ENCODE measurements around the gene DARS1.
"Not testable (repeated sequence)": the region's sequence is repeated elsewhere in the genome, so short reads cannot be mapped to it uniquely, and the experiment has no call there.

The DARS1 gene

DNA sequence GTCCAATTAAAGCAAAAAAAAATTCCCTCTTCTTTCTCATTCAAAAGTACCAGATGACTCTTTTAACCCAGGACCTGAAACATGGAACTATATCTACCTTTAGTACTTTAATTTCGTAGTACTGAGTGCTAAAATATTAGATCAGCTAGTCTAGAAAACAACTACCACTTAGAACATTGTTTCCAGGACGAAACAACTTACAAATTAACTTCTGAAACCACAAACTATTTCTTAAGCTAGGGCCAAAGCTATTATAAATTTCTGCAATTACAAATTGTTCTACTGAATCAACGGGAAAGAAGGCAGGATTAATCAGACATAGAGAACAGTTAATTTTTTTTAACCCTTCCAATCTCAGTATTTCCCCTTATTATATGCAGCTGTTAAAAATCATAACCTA is 39.9 kb downstream of the DARS1 start:
- DNase-seq (ENCODE audit: low read depth in 3 of 3) = no peak

DNA sequence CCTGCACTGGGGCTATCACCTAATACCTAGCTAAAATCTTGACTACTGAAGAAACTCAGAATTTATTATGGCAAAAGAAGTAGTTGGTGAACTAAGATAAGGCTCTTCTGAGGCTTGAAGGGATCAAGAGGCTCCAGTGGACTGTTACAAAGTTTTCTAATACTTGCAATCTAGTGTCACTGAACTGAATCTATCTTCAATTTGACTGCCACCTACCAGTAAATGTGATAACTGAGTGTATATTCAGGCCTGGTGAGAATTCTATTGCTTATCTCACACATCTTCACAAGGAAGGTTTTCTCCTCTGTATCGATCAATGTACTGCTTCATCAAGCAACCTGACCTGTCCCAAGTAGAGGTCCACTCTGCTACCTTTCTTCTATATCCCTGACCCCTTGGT is 40.8 kb downstream of the DARS1 start:
- no peak for DNase-seq (ENCODE audit: low read depth in 3 of 3)

DNA sequence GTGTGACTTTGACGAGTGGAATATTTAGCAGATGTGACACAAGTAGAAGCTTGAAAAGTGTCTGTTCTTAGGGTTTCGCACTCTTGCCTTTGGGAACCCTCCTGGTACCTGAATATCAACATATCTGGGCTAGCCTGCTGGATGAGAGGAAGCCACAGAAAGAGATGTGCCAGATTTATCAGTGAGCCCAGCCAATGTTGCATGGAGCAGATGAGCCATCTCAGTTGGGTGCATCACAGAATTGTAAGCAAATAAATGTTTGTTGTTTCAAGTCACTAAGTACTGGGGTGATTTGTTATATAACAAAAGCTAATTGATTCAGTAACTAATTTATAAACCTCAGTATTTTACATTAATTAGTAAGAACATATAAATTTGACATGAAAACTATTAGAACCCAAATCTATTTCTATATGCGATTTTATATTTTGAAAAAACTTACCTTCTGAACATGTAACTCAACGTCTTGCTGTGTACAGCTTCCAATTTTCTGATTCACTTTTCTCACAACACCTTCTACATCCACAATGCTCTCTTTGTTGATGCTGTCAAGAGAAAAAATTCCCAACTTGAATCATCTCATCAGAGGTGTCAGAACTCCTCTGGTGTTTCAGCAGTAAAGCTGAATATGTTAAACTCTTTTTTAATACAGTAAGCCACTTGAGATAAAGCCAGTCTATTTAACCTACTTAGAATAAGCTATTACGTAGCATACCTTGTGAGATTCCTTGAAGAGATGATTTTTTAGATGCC is 42.3 kb downstream of the DARS1 start:
- no peak for DNase-seq (ENCODE audit: low read depth in 3 of 3)

DNA sequence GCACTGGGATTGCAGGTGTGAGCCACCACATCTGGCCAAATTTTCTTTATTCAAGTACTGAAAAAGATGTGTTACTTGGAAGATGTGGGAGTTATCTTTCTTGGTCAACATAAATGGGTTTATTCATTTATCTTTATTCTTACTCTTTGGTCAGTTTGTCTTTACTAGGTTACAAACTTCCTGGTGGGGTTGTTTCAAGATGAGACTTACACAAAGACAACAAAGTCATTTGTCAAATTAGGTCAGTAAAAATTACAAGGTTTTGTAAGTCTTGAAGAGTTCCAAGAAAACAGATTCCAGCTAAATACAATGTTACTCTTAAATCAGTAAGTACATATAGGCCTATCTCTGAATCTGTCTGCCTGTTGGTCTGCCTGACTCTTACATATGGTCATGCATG is 48.9 kb downstream of the DARS1 start:
- no peak for DNase-seq (ENCODE audit: low read depth in 3 of 3)

DNA sequence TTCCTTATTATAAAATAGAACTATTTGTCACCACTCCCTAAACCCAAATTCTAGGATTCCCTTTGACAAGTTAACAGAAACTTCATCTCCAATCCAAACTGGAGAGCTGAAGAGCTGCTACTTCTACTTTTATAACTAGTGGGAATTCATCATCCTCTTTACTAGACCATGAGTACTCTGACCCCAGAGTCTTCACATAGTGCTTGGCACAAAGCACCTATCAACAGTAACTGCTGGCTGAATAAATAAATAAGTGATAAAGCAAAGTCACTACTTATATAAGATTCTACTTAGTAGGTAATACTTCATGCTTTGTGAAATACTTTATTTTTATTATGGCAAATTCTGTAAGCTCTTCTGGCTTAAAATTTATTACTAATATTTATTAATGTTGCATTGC is 49.5 kb downstream of the DARS1 start:
- no peak for DNase-seq (ENCODE audit: low read depth in 3 of 3)

DNA sequence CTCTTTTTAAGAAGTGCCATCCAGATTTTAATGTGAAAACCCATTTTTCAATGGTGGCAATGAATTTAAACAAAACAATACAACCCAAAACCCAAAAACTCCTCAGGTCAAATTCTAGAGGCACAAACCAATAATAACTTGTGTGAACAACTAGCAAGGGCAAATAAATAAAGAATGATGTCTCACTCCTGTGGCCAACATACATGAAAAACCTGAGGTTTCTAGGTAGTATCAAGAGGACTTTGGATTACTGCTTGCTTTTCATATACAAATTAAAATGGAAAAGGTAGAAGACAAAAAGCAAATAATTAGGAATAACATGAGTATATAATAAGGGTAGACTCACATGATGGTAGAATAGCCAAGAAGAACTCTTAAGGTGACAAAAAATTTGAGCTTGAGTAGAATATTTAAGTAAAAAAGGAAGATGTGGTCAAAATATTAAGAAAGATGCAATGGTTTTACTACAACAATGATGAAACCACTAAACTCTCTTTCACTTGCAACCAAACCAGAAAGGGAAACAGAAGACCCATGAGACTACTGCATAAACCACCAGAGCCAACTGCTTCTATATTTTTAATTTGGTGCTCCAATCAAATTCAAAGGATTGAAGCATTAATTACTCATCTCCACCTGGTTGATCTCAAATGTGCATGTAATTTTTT is 53.5 kb downstream of the DARS1 start:
- no peak for DNase-seq (ENCODE audit: low read depth in 3 of 3)

DNA sequence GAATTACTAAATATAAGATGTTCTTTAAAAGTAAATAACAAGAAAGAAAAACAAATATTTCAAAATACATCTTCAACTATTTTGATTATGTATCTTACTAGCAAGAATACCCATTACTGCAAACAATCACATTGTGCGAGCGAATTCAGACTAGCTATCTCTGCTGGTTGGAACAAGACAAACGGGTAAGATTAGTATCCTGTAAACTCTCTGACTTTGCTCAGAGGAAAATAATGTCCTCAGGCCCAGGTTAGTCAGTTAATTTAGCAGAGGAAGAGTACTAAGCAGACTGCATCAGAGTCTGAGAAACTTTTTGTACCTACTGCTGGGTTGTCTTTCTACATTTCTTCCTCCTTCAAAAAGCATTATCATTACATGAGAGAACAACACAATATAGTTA is 58.8 kb downstream of the DARS1 start:
- no peak for DNase-seq (ENCODE audit: low read depth in 3 of 3)

DNA sequence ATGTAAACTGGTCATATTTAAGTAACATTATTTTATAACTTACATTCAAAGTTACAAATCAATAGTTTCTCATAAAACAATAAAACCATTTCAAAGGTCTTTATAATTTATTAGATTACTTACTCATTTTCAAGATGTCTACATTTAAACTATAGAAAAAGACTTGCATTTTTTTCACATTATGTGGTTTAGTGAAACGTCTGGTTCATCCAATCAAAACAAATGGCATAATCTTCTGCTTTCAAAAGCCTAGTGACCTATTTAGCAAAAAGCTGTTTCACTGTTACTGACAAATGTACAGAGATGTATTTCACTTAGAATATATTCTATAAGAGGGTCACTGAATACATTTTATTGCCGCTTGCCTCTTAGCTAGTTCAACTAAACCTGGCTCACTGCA is 59.9 kb downstream of the DARS1 start:
- DNase-seq (ENCODE audit: low read depth in 3 of 3) = no peak

DNA sequence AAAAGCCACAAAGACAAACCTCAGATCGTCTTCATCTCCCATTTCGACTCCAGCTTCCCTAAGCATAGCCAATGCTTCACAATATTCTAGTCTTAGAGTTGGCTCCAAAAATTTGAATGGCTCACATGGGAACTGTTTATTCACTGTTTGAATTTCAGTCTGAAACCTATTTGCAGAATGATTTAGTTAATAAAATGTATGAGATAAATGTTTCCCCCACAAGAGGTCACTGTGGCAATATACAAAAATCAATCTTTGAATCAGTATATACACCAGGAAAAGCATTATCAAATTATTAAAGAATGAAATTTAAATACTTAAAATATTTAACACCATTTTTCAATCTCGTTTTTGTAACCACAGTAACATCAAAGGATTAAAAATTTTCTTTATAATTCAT is 69.2 kb downstream of the DARS1 start:
- DNase-seq (ENCODE audit: low read depth in 3 of 3) = no peak

DNA sequence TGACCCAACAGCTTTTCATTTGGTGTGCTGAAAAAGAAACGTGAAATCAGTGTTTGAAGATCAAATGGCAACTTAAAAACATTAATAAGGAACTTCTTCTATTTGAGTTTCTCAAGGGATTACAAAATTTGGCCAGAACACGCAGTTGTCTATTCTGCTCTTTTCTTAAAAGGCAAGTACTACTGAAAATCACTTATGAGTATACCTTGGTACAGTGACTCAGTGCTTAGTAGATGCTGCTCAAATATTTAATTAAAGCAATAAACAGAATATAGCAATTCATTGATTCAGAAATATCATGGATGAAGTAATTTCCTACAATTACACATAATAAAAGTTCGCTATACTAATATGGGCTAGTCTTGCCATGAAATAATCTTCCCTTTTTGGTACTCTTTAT is 70.9 kb downstream of the DARS1 start:
- no peak for DNase-seq (ENCODE audit: low read depth in 3 of 3)

DNA sequence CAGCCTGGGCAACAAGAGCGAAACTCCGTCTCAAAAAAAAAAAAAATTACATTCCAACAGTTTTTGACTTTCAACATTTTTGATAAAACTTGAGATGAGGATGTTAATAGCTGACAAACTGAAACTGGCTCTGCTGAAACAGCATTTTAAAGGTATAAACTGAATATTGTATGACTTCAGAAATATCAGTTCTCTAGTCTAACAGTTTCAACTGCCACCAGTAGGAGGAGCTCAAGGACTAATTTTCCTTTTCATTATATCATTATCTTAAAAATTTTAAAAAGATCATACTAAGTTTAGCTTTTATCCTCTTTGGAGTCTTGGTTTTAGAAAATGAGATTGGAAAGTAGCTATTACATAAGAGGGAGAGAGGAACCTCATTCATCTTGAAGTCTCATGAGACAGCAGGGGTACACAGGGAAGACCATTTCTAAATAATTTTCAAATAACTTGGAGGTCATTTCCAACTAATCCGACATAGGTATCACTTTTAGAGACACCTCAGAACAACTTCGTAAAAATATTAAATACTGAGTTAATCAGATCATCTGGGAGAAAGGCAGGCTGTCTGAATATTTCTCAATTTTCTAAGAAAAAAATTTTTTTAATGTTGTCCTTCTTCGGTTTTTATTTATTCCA is 71.6 kb downstream of the DARS1 start:
- peak in 1 of 3 experiments; percentile 43 for DNase-seq (ENCODE audit: low read depth in 3 of 3)

DNA sequence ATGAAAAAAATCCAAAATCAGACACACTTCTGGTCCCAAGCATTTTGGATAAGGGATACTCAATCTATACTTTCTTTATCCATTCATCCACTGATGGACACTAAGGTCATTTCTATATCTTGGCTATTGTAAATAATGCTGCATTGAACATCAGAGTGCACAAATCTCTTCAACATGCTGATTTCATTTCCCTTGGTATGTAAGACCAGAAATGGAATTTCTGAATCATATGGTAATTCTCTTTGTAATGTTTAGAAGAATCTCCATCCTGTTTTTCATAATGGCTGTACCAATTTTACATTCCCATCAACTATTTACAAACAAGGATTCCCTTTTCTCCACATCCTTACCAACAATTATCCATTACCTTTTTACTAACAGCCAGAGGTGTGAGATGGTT is 75.5 kb downstream of the DARS1 start:
- no peak for DNase-seq (ENCODE audit: low read depth in 3 of 3)

DNA sequence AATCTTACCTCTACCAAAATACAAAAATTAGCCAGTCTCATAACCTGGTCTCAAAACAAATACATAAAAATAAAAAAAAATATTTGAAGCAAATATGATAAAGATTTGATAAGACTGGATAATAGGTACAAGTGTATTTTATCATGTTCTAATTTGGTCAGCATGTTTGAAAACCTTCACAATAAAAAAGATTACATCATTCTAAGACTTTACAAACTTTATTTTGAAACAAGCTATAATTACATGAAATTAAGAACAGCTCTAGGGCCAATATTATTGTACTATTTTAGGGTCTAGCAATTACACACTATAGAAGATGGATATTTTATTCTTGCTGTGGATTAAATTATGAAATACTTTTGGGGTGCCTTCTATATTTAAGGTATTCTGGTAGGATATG is 79.7 kb downstream of the DARS1 start:
- no peak for DNase-seq (ENCODE audit: low read depth in 3 of 3)

DNA sequence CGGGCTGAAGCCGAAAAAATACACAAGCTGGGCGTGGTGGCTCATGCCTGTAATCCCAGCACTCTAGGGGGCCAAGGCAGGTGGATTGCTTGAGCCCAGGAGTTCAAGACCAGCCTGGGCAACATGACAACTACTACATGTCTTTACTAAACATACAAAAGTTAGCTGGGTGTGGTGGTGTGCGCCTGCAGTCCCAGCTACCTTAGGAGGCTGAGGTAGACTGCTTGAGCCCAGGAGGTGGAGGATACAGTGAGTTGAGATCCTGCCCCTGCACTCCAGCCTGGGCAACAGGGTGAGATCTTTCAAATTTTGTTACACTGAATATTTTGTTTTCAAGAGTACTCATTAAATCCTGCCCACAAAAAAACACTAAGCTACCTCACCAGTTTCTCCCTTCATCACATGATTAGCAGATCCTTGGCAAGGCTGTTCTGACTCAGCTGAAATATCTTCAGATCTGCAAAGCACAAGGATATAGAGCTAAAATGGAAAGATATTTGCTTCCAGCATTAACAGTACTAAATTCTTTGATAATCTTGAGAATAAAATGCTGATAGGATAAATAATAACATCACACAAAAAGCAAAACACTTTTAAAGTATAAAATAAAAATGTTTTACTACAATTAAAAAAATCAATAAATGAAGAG is 81.0 kb downstream of the DARS1 start:
- no peak for DNase-seq (ENCODE audit: low read depth in 3 of 3)

DNA sequence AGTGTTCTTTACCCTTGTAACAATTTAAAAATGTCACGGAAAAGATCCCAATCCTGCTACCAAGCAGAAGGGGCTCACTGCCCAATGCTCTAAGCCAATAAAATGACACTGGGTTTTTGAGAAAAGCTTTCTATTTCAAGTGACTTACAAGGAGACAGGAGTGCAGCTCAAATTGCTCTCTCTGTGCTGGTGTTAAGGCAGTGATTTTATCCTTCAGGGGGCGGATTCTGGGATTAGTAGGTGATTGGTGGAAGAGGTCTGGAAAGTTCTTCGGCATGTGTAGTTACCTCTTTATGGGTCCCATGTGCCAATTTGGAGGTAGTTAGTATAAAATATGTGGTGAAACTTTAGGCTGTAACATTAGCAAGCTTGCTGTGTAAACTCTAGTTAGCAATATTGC is 81.8 kb downstream of the DARS1 start:
- no peak for DNase-seq (ENCODE audit: low read depth in 3 of 3)

DNA sequence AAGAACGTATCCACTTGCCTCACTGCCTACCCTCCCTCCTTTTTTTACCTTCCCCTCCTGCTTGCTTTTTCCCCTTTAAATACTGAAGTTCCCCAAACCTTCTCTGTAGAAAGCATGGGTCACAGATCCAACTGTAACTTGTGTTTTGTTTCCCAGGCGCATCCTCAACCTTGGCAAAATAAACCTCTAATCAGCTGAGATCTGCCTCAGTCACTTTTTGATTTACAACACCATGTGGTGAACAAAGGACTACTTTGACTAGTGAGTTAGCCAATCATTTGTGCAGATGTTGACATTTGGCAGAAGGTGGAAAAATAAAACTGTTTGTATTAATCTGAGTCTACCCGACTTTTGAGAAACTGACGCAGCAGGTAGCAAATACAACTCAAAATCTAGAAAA is 85.9 kb downstream of the DARS1 start:
- DNase-seq (ENCODE audit: low read depth in 3 of 3) = no peak

DNA sequence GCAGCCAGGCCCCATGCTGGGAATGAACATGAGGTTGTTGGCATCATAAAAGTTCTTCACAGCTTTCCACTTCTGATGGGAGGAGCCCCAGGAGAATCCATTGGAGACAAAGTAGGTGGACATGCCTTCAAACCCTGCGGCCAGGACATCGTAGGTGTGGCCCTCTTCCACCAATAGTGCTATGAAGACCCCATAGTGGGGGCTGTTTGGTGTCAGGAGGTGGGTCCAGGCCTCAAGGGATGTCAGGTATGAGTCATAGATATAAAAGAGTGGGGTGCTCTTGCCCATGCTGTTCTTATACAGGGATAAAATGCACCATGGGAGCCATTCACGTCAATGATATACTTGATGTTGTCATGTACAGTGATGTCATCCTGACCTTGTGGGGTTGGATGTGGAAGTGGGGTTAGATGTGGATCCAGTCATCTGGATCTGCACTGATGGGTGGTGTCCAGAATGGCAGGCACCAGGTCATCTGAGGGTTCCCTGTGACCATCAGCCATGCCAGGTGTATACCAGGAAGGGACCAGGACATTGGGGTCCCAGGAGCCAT is 87.1 kb downstream of the DARS1 start:
- DNase-seq (ENCODE audit: low read depth in 3 of 3) = no peak

DNA sequence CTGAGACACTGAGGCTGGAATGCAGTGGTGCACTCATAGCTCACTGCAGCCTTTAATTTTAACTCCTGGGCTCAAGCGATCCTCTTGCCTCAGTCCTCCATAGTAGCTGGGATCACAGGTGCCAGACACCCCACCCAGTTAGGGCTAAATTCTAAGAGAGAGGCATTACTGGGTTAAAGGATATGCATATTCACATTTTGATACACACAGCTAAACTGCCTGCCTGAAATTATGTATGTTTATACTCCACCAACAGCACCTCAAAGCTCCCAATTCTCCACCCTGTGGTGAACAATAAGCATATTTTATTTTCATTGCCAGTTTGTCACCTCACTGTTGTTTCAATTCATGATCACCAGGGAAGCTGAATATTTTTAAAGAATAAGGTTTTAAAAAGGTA is 90.5 kb downstream of the DARS1 start:
- no peak for DNase-seq (ENCODE audit: low read depth in 3 of 3)

DNA sequence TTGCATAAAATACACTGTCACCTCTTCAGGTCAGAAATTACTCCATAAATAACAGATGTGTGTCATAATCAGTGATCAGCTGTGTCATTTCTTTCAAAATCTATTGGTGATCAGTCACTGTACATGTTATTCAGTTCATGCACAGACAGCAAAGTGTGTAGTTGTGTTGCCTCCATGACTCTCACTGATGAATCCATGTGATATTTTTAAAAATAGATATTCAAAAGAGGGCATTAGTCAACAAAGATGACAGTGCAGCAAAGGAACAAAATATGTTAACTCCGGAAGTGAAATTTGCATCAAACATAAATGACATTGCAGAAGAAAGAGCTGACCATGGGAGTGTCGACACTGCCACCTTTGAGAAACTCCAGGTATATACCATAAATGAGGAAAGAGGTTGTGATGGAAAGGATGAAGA is 92.0 kb downstream of the DARS1 start:
- DNase-seq (ENCODE audit: low read depth in 3 of 3) = no peak

DNA sequence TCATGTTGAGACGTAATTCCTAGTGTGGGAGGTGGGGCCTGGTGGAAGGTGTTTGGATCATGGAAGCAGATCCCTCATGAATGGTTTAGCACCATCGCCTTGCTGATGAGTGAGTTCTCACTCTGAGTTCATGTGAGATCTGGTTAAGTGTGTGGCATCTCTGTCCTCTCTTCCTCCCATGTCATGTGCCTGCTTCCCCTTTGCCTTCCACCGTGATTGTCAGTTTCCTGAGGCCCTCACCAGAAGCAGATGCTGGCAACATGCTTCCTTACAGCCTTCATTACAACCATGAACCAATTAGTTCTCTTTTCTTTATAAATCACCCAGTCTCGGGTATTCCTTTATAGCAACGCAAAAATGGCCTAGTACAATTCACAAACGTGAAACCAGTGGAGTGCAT is 94.6 kb downstream of the DARS1 start:
- DNase-seq (ENCODE audit: low read depth in 3 of 3) = no peak

DNA sequence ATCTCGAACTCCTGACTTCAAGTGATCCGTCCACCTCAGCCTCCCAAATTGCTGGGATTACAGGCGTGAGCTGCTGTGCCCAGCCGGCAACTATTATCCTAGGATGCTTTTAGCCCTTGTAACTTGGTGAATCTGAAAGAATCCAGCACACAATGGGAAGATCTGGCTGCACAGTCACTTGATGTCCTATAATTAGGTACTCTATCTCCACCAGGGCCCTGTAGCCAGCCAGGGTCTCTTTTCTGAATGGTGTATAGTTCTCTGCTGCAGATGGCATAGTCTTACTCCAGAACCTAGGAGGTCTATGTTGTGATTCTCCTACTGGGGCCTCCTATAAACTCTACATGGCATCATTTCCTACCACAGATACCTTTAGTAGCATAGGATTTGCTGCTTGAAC is 95.3 kb downstream of the DARS1 start:
- DNase-seq (ENCODE audit: low read depth in 3 of 3) = no peak

DNA sequence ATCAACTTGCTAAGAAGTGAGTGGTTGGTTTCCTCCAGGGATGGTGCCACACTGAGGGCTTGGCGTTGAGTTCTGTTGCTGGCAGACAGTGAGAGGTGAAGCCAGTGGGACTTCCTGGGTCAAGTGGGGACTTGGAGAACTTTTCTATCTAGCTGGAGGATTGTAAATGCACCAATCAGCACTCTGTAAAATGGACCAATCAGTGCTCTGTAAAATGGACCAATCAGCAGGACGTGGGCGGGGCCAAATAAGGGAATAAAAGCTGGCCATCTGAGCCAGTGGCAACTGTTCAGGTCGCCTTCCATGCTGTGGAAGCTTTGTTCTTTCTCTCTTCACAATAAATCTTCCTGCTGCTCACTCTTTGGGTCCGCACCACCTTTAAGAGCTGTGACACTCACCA is 96.8 kb downstream of the DARS1 start:
- DNase-seq (ENCODE audit: low read depth in 3 of 3) = not testable (repeated sequence)
